ENCODE measurements around the gene NHLRC3.

NHLRC3 gene

GRCh38 chr13:39023316-39023715, 14.9 kb upstream of the NHLRC3 start:
- TF ChIP-seq EZH2 (IDR thresholded peaks at IDR 0.05; ENCODE audit: borderline replicate concordance, low read depth, low read length, severe bottlenecking) (no peak), CTCF (IDR thresholded peaks at IDR 0.05; ENCODE audit: borderline replicate concordance, extremely low read depth, low read length, poor library complexity, severe bottlenecking) (no peak)
- H3K27ac ChIP-seq (ENCODE audit: low read length), result no peak overlapping the region
- no peaks in the 10 kb centered on the region for H3K79me2 ChIP-seq (ENCODE audit: insufficient read depth, low read length)
- H4K20me1 ChIP-seq (ENCODE audit: insufficient read depth, low read length), result peaks cover 4% of the 10 kb centered on the region; the same call in 1 of the 2 replicates
- ATAC-seq (ENCODE audit: insufficient read depth, low read depth) (no peak), DNase-seq (no peak)
- H2AFZ ChIP-seq (ENCODE audit: low read depth, low read length), result no peak overlapping the region
- no peak overlapping the region for H3K4me2 ChIP-seq (ENCODE audit: insufficient read depth, low read length)
- no peak overlapping the region for H3K9ac ChIP-seq (ENCODE audit: low read depth, low read length)
- H3K36me3 ChIP-seq (ENCODE audit: insufficient read depth, low read length), result peaks cover 77% of the 10 kb centered on the region
- no peaks in the 10 kb centered on the region for H3K27me3 ChIP-seq (ENCODE audit: insufficient read depth, low read length, poor library complexity)
- H3K9me3 ChIP-seq (ENCODE audit: insufficient read depth, low read length, severe bottlenecking), result no peaks in the 10 kb centered on the region
- no peaks in the 10 kb centered on the region for H3K4me1 ChIP-seq (ENCODE audit: insufficient read depth, low read length)
- no peak overlapping the region for H3K4me3 ChIP-seq (ENCODE audit: low read depth in 1 of 2, low read length in 2 of 2)

GRCh38 chr13:39023761-39024160, 14.5 kb upstream of the NHLRC3 start:
- H3K9ac ChIP-seq (ENCODE audit: low read depth, low read length), result no peak overlapping the region
- H3K4me3 ChIP-seq (ENCODE audit: low read depth in 1 of 2, low read length in 2 of 2), result no peak overlapping the region
- no peaks in the 10 kb centered on the region for H3K27me3 ChIP-seq (ENCODE audit: insufficient read depth, low read length, poor library complexity)
- H3K4me1 ChIP-seq (ENCODE audit: insufficient read depth, low read length), result no peaks in the 10 kb centered on the region
- no peak for ATAC-seq (ENCODE audit: insufficient read depth, low read depth)
- peaks cover 4% of the 10 kb centered on the region; the same call in 1 of the 2 replicates for H4K20me1 ChIP-seq (ENCODE audit: insufficient read depth, low read length)
- H3K36me3 ChIP-seq (ENCODE audit: insufficient read depth, low read length), result peaks cover 82% of the 10 kb centered on the region
- H3K79me2 ChIP-seq (ENCODE audit: insufficient read depth, low read length), result 0 out of 2 replicates have a peak, but pooled peaks cover 3% of the 10 kb centered on the region
- no peak overlapping the region for H3K4me2 ChIP-seq (ENCODE audit: insufficient read depth, low read length)
- no peak for DNase-seq
- H2AFZ ChIP-seq (ENCODE audit: low read depth, low read length), result no peak overlapping the region
- no peaks in the 10 kb centered on the region for H3K9me3 ChIP-seq (ENCODE audit: insufficient read depth, low read length, severe bottlenecking)
- TF ChIP-seq CTCF (IDR thresholded peaks at IDR 0.05; ENCODE audit: borderline replicate concordance, extremely low read depth, low read length, poor library complexity, severe bottlenecking) (no peak), EZH2 (IDR thresholded peaks at IDR 0.05; ENCODE audit: borderline replicate concordance, low read depth, low read length, severe bottlenecking) (no peak)
- H3K27ac ChIP-seq (ENCODE audit: low read length), result no peak overlapping the region

- H3K27ac ChIP-seq (ENCODE audit: low read length), result no peak overlapping the region
- H3K9me3 ChIP-seq (ENCODE audit: insufficient read depth, low read length, severe bottlenecking), result no peaks in the 10 kb centered on the region
- peaks cover 16% of the 10 kb centered on the region for H3K79me2 ChIP-seq (ENCODE audit: insufficient read depth, low read length)
- H2AFZ ChIP-seq (ENCODE audit: low read depth, low read length), result no peak overlapping the region
- H4K20me1 ChIP-seq (ENCODE audit: insufficient read depth, low read length), result peaks cover 4% of the 10 kb centered on the region; the same call in 1 of the 2 replicates
- no peak overlapping the region for H3K4me3 ChIP-seq (ENCODE audit: low read depth in 1 of 2, low read length in 2 of 2)
- no peak overlapping the region for H3K9ac ChIP-seq (ENCODE audit: low read depth, low read length)
- no peak for TF ChIP-seq CTCF (IDR thresholded peaks at IDR 0.05; ENCODE audit: borderline replicate concordance, extremely low read depth, low read length, poor library complexity, severe bottlenecking)
- no peak for ATAC-seq (ENCODE audit: insufficient read depth, low read depth)
- H3K27me3 ChIP-seq (ENCODE audit: insufficient read depth, low read length, poor library complexity), result no peaks in the 10 kb centered on the region
- H3K4me2 ChIP-seq (ENCODE audit: insufficient read depth, low read length), result no peak overlapping the region
- peaks cover 90% of the 10 kb centered on the region for H3K36me3 ChIP-seq (ENCODE audit: insufficient read depth, low read length)
- DNase-seq, result no peak
- no peaks in the 10 kb centered on the region for H3K4me1 ChIP-seq (ENCODE audit: insufficient read depth, low read length)
These were observed 12.8 kb upstream of the NHLRC3 start for GRCh38 chr13:39025433-39025839.

- Histone ChIP-seq H4K20me1 (ENCODE audit: insufficient read depth, low read length) (peaks cover 43% of the 10 kb centered on the region), H3K27ac (ENCODE audit: low read length) (no peak overlapping the region), H3K27me3 (ENCODE audit: insufficient read depth, low read length, poor library complexity) (no peaks in the 10 kb centered on the region), H3K36me3 (ENCODE audit: insufficient read depth, low read length) (peaks cover 46% of the 10 kb centered on the region), H3K9me3 (ENCODE audit: insufficient read depth, low read length, severe bottlenecking) (no peaks in the 10 kb centered on the region), H3K79me2 (ENCODE audit: insufficient read depth, low read length) (peaks cover 83% of the 10 kb centered on the region), H3K9ac (ENCODE audit: low read depth, low read length) (no peak overlapping the region), H2AFZ (ENCODE audit: low read depth, low read length) (no peak overlapping the region), H3K4me2 (ENCODE audit: insufficient read depth, low read length) (peak overlapping the region; percentile 43; the same call in 1 of the 2 replicates), H3K4me3 (ENCODE audit: low read depth in 1 of 2, low read length in 2 of 2) (no peak overlapping the region), H3K4me1 (ENCODE audit: insufficient read depth, low read length) (peaks cover 32% of the 10 kb centered on the region)
- DNase-seq, result no peak
- TF ChIP-seq CTCF (IDR thresholded peaks at IDR 0.05; ENCODE audit: borderline replicate concordance, extremely low read depth, low read length, poor library complexity, severe bottlenecking), result no peak
- TF ChIP-seq EZH2 (IDR thresholded peaks at IDR 0.05; ENCODE audit: borderline replicate concordance, low read depth, low read length, severe bottlenecking), result no peak
- no peak for ATAC-seq (ENCODE audit: insufficient read depth, low read depth)
These were observed 6.1 kb upstream of the NHLRC3 start for GRCh38 chr13:39032150-39032549.
